Stimulated activated effector memory CD8-positive, alpha-beta T cell treated with anti-CD3 and anti-CD28 coated beads, Interleukin-12 subunit alpha, Interleukin-12 subunit beta, amount 100 ng/mL, for 72 hours (primary cell): ENCODE data around the gene TRIM23.

ENCODE experiments used
- ATAC-seq: fragments of 150-1000 bp; cut with Tn5 transposase; 2 replicates; pipeline ENCODE4 v1.10.0; 2021
- DNase-seq, 2 donors: peaks; one replicate each; pipeline ENCODE4 v3.0.0; 2021 to 2022; ENCODE audit warnings: low spot score in 2 of 2
- H3K27ac Mint-ChIP-seq: one replicate; pipeline ENCODE4 v1.8.0; 2022; ENCODE audit warnings: mild to moderate bottlenecking, mixed read lengths
- H3K36me3 Mint-ChIP-seq: one replicate; pipeline ENCODE4 v1.8.0; 2022; ENCODE audit warnings: mild to moderate bottlenecking, mixed read lengths
- H3K4me1 Mint-ChIP-seq: one replicate; pipeline ENCODE4 v1.8.0; 2022; ENCODE audit warnings: mixed read lengths
- H3K4me3 Mint-ChIP-seq: one replicate; pipeline ENCODE4 v1.8.0; 2022; ENCODE audit warnings: mild to moderate bottlenecking, mixed read lengths
- H3K9me3 Mint-ChIP-seq: one replicate; pipeline ENCODE4 v1.8.0; 2022; ENCODE audit warnings: mixed read lengths

The TRIM23 gene

GRCh38 chr5:65544473-65544872, 79.7 kb downstream of the TRIM23 start:
- Mint-ChIP-seq H3K4me3 (no peak overlapping the region), H3K36me3 (peaks cover 91% of the 10 kb centered on the region), H3K4me1 (peaks cover 16% of the 10 kb centered on the region), H3K9me3 (no peaks in the 10 kb centered on the region), H3K27ac (peak overlapping the region; percentile 33)
- DNase-seq = no peak
- no peak for ATAC-seq

- Mint-ChIP-seq H3K9me3 (no peaks in the 10 kb centered on the region), H3K4me1 (no peaks in the 10 kb centered on the region), H3K4me3 (no peak overlapping the region), H3K36me3 (peaks cover 78% of the 10 kb centered on the region), H3K27ac (no peak overlapping the region)
- ATAC-seq (no peak), DNase-seq (no peak)
These were observed 84.3 kb downstream of the TRIM23 start for GRCh38 chr5:65539827-65540226.
